Karpas-422 (cell line): ENCODE results near the gene DNAJC30. TPM values are rescaled to one million over a fixed set of nuclear protein-coding genes. Genes with fewer than 3 reads are reported as not detected.
"Not testable (repeated sequence)": the region's sequence is repeated elsewhere in the genome, so short reads cannot be mapped to it uniquely, and the experiment has no call there.

Experiments used
- DNase-seq: peaks from one replicate; pipeline ENCODE4 v3.0.0-alpha.2; 2015
- H2AFZ ChIP-seq: fragments of 200-600 bp; sonication (generic); 2 replicates; pipeline ENCODE4 v1.6.1; 2014; ENCODE audit warnings: antibody characterized with exemption, low read length, mixed read lengths
- H3K27ac ChIP-seq: fragments of 200-600 bp; sonication (generic); 2 replicates; pipeline ENCODE4 v1.5.1; 2014; ENCODE audit warnings: mild to moderate bottlenecking, low read length, moderate library complexity
- H3K27me3 ChIP-seq: fragments of 200-600 bp; sonication (generic); 2 replicates; pipeline ENCODE4 v1.6.1; 2014; ENCODE audit warnings: low read length, mixed read lengths
- H3K36me3 ChIP-seq: fragments of 200-600 bp; sonication (generic); 2 replicates; pipeline ENCODE4 v1.6.1; 2014; ENCODE audit warnings: low read length, mixed read lengths; ENCODE audit not compliant: insufficient read depth
- H3K4me1 ChIP-seq: fragments of 200-600 bp; sonication (generic); 2 replicates; pipeline ENCODE4 v1.6.1; 2014; ENCODE audit warnings: mild to moderate bottlenecking, low read length, mixed read lengths
- H3K4me2 ChIP-seq: fragments of 200-600 bp; sonication (generic); 2 replicates; pipeline ENCODE4 v1.6.1; 2014; ENCODE audit warnings: low read length, low read depth, mild to moderate bottlenecking; ENCODE audit not compliant: poor library complexity, severe bottlenecking
- H3K4me3 ChIP-seq: fragments of 200-600 bp; sonication (generic); 2 replicates; pipeline ENCODE4 v1.5.1; 2014; ENCODE audit warnings: mild to moderate bottlenecking, antibody characterized with exemption, low read length, mixed read lengths
- H3K79me2 ChIP-seq: fragments of 200-600 bp; sonication (generic); 2 replicates; pipeline ENCODE4 v1.6.1; 2014; ENCODE audit warnings: mild to moderate bottlenecking, low read length, mixed read lengths
- H3K9ac ChIP-seq: fragments of 200-600 bp; sonication (generic); 2 replicates; pipeline ENCODE4 v1.6.0; 2014; ENCODE audit warnings: low read length
- H3K9me2 ChIP-seq: fragments of 200-600 bp; sonication (generic), shearing (Covaris generic); replicated peaks from 2 replicates; pipeline ENCODE4 v1.6.0; 2014; ENCODE audit warnings: mild to moderate bottlenecking, low read length, moderate library complexity; ENCODE audit not compliant: insufficient read depth
- H3K9me3 ChIP-seq: fragments of 300-700, 200-600 bp; sonication (generic); 2 replicates; pipeline ENCODE4 v1.6.1; 2014; ENCODE audit warnings: low read length, mixed read lengths
- H4K20me1 ChIP-seq: fragments of 200-600 bp; sonication (generic); 2 replicates; pipeline ENCODE4 v1.6.1; 2014; ENCODE audit warnings: mild to moderate bottlenecking, antibody characterized with exemption, low read length, low read depth; ENCODE audit not compliant: insufficient read depth
- total RNA-seq: library from RNA; depleted of rRNA; stranded (reverse); fragments of >200 nt; shearing (Covaris generic); gene quantifications from 2 replicates; pipeline ENCODE4 v1.2.3, GENCODE V29; 2014; ENCODE audit warnings: low replicate concordance

Gene DNAJC30
- total RNA-seq, 1 experiment from 2014 or later, result 1.3 TPM

DNA sequence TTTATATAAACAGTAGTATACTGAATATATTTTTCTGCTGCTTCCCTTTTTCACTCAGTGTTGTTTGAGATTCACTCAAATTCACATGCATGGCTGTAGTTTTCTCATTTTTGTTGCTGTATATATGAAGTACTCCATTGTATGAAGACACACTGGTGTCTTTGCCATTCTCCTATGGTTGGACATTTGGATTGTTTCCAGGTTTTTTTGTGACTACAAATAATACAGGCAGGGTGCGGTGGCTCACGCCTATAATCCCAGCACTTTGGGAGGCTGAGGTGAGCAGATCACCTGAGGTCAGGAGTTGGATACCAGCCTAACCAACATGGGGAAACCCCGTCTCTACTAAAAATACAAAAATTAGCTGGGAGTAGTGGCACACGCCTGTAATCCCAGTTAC is 22.7 kb downstream of the DNAJC30 start:
- not testable (repeated sequence) for H3K4me3 ChIP-seq, H3K9ac ChIP-seq, H3K9me2 ChIP-seq, H2AFZ ChIP-seq, H4K20me1 ChIP-seq, H3K4me2 ChIP-seq, H3K4me1 ChIP-seq, H3K27ac ChIP-seq, DNase-seq, H3K79me2 ChIP-seq, H3K27me3 ChIP-seq, H3K36me3 ChIP-seq, H3K9me3 ChIP-seq

GRCh38 chr7:73659983-73660382 is 23.3 kb downstream of the DNAJC30 start:
- H3K9ac ChIP-seq, result no peak overlapping the region
- no peak overlapping the region for H3K27ac ChIP-seq
- H3K36me3 ChIP-seq, result no peaks in the 10 kb centered on the region
- H3K79me2 ChIP-seq, result no peaks in the 10 kb centered on the region
- no peak for DNase-seq
- no peaks in the 10 kb centered on the region for H3K27me3 ChIP-seq
- H4K20me1 ChIP-seq, result no peaks in the 10 kb centered on the region
- H3K4me1 ChIP-seq, result no peaks in the 10 kb centered on the region
- H2AFZ ChIP-seq, result no peak overlapping the region
- no peak overlapping the region for H3K4me2 ChIP-seq
- no peaks in the 10 kb centered on the region for H3K9me3 ChIP-seq
- no peaks in the 10 kb centered on the region for H3K9me2 ChIP-seq
- no peak overlapping the region for H3K4me3 ChIP-seq

GRCh38 chr7:73655309-73655708 is 27.9 kb downstream of the DNAJC30 start:
- not testable (repeated sequence) for DNase-seq, H3K9me3 ChIP-seq, H3K4me3 ChIP-seq, H3K4me1 ChIP-seq, H3K27ac ChIP-seq, H3K9ac ChIP-seq, H3K27me3 ChIP-seq, H3K4me2 ChIP-seq, H4K20me1 ChIP-seq, H2AFZ ChIP-seq, H3K9me2 ChIP-seq, H3K79me2 ChIP-seq, H3K36me3 ChIP-seq

DNA sequence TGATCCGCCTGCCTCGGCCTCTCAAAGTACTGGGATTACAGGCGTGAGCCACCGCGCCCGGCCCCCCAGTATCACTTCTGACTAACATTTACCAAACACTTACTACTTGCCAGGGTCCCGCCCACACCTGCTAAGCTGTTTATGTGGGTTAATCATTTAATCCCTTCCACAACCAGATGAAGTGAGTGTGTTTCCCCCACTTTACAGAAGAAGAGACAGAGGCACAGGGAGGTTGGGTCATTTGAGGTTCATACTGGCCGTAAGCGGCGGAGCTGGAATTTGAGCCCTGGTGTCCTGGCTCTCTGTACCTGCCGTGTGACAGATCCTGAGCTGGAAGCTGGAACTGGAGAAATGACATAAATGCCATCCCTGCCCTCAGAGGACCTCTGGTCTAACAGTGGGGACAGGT is 30.7 kb downstream of the DNAJC30 start:
- no peaks in the 10 kb centered on the region for H3K9me2 ChIP-seq
- DNase-seq, result no peak
- no peak overlapping the region for H2AFZ ChIP-seq
- no peak overlapping the region for H3K27ac ChIP-seq
- no peaks in the 10 kb centered on the region for H3K79me2 ChIP-seq
- H3K27me3 ChIP-seq, result no peaks in the 10 kb centered on the region
- H3K9me3 ChIP-seq, result no peaks in the 10 kb centered on the region
- H4K20me1 ChIP-seq, result no peaks in the 10 kb centered on the region
- H3K4me2 ChIP-seq, result no peak overlapping the region
- no peak overlapping the region for H3K9ac ChIP-seq
- peaks cover 3% of the 10 kb centered on the region; the same call in 1 of the 2 replicates for H3K4me1 ChIP-seq
- no peaks in the 10 kb centered on the region for H3K36me3 ChIP-seq
- no peak overlapping the region for H3K4me3 ChIP-seq

GRCh38 chr7:73650524-73650923 is 32.7 kb downstream of the DNAJC30 start:
- no peaks in the 10 kb centered on the region for H3K27me3 ChIP-seq
- no peaks in the 10 kb centered on the region for H3K9me2 ChIP-seq
- H3K9me3 ChIP-seq, result no peaks in the 10 kb centered on the region
- H3K27ac ChIP-seq, result no peak overlapping the region
- no peak overlapping the region for H2AFZ ChIP-seq
- DNase-seq, result no peak
- H3K79me2 ChIP-seq, result no peaks in the 10 kb centered on the region
- H4K20me1 ChIP-seq, result no peaks in the 10 kb centered on the region
- no peaks in the 10 kb centered on the region for H3K36me3 ChIP-seq
- peaks cover 3% of the 10 kb centered on the region; the same call in 1 of the 2 replicates for H3K4me1 ChIP-seq
- H3K9ac ChIP-seq, result no peak overlapping the region
- no peak overlapping the region for H3K4me2 ChIP-seq
- H3K4me3 ChIP-seq, result no peak overlapping the region

- no peaks in the 10 kb centered on the region for H3K36me3 ChIP-seq
- no peak overlapping the region for H2AFZ ChIP-seq
- no peak overlapping the region for H3K9ac ChIP-seq
- no peak overlapping the region for H3K4me2 ChIP-seq
- no peak overlapping the region for H3K4me3 ChIP-seq
- H3K79me2 ChIP-seq, result no peaks in the 10 kb centered on the region
- DNase-seq, result no peak
- no peaks in the 10 kb centered on the region for H3K27me3 ChIP-seq
- H4K20me1 ChIP-seq, result no peaks in the 10 kb centered on the region
- H3K9me3 ChIP-seq, result no peaks in the 10 kb centered on the region
- peaks cover 3% of the 10 kb centered on the region; the same call in 1 of the 2 replicates for H3K4me1 ChIP-seq
- H3K9me2 ChIP-seq, result no peaks in the 10 kb centered on the region
- H3K27ac ChIP-seq, result no peak overlapping the region
These were observed 33.7 kb downstream of the DNAJC30 start for GRCh38 chr7:73649576-73649975.

DNA sequence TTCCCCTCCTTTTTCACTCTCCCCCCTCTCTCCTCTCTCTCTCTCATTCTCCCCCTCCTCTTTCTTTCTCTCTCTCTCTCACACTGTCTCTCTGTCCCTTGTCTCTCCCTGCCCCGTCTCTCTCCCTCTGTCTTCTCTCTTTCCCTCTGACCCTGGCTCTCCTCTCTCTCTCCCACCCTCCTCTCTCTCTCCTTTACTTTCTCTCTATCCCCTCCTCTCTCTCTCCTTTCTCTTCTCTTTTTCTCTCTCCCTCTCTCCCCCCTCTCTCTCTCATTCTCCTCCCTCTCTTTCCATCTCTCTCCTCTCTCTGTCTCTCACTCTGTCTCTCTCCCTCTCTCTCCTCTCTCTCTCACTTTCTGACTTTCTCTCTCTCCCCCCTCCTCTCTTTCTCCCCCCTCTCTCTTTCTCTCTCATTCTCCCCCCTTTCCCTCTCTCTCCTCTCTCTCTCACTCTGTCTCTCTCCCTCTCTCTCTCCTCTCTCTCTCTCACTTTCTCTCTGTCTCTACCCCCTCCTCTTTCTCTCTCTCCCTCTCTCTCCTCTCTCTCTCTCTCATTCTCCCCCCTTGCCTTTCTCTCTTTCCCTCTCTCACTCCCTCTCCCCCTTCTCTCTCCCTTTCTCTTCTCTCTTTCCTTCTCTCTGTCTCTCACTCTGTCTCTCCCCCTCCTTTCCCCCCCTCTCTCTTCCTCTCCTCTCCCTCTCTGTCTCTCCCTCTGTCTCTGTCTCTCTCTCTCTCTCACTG is 34.5 kb downstream of the DNAJC30 start:
- Histone ChIP-seq H3K36me3 (no peaks in the 10 kb centered on the region), H3K4me3 (no peak overlapping the region), H4K20me1 (no peaks in the 10 kb centered on the region), H3K27ac (no peak overlapping the region), H3K9me2 (no peaks in the 10 kb centered on the region), H3K4me2 (no peak overlapping the region), H3K79me2 (no peaks in the 10 kb centered on the region), H3K4me1 (peaks cover 3% of the 10 kb centered on the region; the same call in 1 of the 2 replicates), H3K27me3 (no peaks in the 10 kb centered on the region), H3K9me3 (no peaks in the 10 kb centered on the region), H2AFZ (no peak overlapping the region), H3K9ac (no peak overlapping the region)
- no peak for DNase-seq

GRCh38 chr7:73647725-73648592 is 35.3 kb downstream of the DNAJC30 start:
- no peak overlapping the region for H3K9ac ChIP-seq
- DNase-seq, result no peak

More at GRCh38 chr7:73647725-73648592, 35.3 kb downstream of the DNAJC30 start:
- no peaks in the 10 kb centered on the region for H4K20me1 ChIP-seq
- no peak overlapping the region for H3K4me3 ChIP-seq
- peaks cover 3% of the 10 kb centered on the region; the same call in 1 of the 2 replicates for H3K4me1 ChIP-seq
- no peaks in the 10 kb centered on the region for H3K36me3 ChIP-seq
- H3K79me2 ChIP-seq, result no peaks in the 10 kb centered on the region
- no peaks in the 10 kb centered on the region for H3K27me3 ChIP-seq
- H3K9me3 ChIP-seq, result no peaks in the 10 kb centered on the region
- no peaks in the 10 kb centered on the region for H3K9me2 ChIP-seq
- H2AFZ ChIP-seq, result no peak overlapping the region
- H3K4me2 ChIP-seq, result peak overlapping the region; percentile 42
- H3K27ac ChIP-seq, result no peak overlapping the region
